Endothelial cell of umbilical vein (primary cell): Measurements from ENCODE around the gene PPP2R5B.

Experiments used
- EZH2 ChIP-seq: IDR thresholded peaks from 2 replicates; pipeline ENCODE4 v1.6.1; 2012; ENCODE audit warnings: borderline replicate concordance, low read depth, mild to moderate bottlenecking, moderate library complexity, low read length, inconsistent platforms; ENCODE audit not compliant: severe bottlenecking
- TF ChIP-seq, protein P1 (sequence below), 2 donors: IDR thresholded peaks; 1 replicate in 1 of 2; 2 replicates in 1 of 2; pipeline ENCODE4 v1.5.1; 2011; ENCODE audit warnings: low read length in 2 of 2, mild to moderate bottlenecking in 2 of 2, moderate library complexity in 2 of 2, control low read depth in 1 of 2, inconsistent platforms in 1 of 2, low read depth in 1 of 2; ENCODE audit not compliant: insufficient read depth in 1 of 2; ENCODE audit errors: extremely low read depth in 1 of 2

DNA sequence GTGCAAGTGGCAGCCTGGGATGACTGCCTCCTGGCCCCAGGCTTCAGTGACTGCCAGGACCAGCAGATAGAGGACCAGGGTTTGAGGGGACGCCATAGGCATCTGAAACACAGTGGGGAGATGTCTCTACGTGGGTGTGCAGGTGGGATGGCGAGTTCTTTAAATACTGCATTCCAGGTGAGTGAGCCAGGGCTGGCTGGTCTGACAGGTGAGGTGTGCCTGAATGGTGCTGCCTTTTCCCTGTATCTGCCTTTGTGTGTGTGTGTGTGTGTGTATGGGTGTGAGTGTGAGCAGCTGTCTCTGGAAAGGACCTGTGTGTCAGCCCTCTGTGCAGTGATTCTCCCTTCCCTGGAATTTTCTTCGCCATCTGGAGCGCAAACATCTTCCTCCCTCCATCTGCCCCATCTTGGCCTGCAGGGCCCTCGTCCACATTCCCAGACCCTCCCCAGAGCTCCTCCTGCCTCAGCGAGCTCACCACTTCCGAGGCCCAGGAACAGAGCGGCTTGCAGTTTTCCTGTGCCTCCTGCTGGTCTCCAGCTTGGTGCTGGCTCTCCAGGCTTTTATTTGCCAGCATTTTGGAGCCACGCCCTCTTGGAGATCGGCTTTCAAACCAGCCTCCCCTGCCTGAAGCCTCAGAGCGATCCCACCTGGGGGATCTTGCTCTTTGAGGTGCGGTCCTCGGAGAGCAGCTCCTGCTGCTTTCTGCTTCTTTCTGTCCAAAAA lies 11.0 kb downstream of the PPP2R5B start, which contains the start of gene GPHA2:
- TF ChIP-seq, protein P1, sequence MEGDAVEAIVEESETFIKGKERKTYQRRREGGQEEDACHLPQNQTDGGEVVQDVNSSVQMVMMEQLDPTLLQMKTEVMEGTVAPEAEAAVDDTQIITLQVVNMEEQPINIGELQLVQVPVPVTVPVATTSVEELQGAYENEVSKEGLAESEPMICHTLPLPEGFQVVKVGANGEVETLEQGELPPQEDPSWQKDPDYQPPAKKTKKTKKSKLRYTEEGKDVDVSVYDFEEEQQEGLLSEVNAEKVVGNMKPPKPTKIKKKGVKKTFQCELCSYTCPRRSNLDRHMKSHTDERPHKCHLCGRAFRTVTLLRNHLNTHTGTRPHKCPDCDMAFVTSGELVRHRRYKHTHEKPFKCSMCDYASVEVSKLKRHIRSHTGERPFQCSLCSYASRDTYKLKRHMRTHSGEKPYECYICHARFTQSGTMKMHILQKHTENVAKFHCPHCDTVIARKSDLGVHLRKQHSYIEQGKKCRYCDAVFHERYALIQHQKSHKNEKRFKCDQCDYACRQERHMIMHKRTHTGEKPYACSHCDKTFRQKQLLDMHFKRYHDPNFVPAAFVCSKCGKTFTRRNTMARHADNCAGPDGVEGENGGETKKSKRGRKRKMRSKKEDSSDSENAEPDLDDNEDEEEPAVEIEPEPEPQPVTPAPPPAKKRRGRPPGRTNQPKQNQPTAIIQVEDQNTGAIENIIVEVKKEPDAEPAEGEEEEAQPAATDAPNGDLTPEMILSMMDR (IDR thresholded peaks at IDR 0.05; ENCODE audit: extremely low read depth in 1 of 2, insufficient read depth in 1 of 2, low read depth in 1 of 2, low read length in 2 of 2): no peak
- TF ChIP-seq EZH2: no peak
